ENCODE measurements around the gene RREB1. TPM values are rescaled to one million over a fixed set of nuclear protein-coding genes. Genes with fewer than 3 reads are reported as not detected.

The RREB1 gene
- polyA plus RNA-seq, 1 experiment = 1.2 TPM

- no peak for DNase-seq (ENCODE audit: low read depth)
- Histone ChIP-seq H3K27me3 (ENCODE audit: control insufficient read depth, insufficient read depth, low read length) (no peaks in the 10 kb centered on the region), H3K4me3 (ENCODE audit: low read depth, low read length) (no peak overlapping the region), H3K36me3 (ENCODE audit: control insufficient read depth, insufficient read depth, low read length) (peaks cover 20% of the 10 kb centered on the region)
- no peak for TF ChIP-seq CTCF (IDR thresholded peaks at IDR 0.05; ENCODE audit: insufficient read depth, low read depth, low read length)
- ChIA-PET POLR2A (no interaction called here), CTCF (no interaction called here)
Observed at GRCh38 chr6:7247179-7247456, 139.4 kb downstream of the RREB1 start.

GRCh38 chr6:7247828-7248227 lies 140.1 kb downstream of the RREB1 start:
- no peak overlapping the region for H3K4me3 ChIP-seq (ENCODE audit: low read depth, low read length)
- DNase-seq (ENCODE audit: low read depth) = no peak
- ChIA-PET POLR2A (no interaction called here), CTCF (no interaction called here)
- TF ChIP-seq CTCF (IDR thresholded peaks at IDR 0.05; ENCODE audit: insufficient read depth, low read depth, low read length) = no peak
- H3K27me3 ChIP-seq (ENCODE audit: control insufficient read depth, insufficient read depth, low read length) = no peaks in the 10 kb centered on the region
- H3K36me3 ChIP-seq (ENCODE audit: control insufficient read depth, insufficient read depth, low read length) = peaks cover 21% of the 10 kb centered on the region

- peaks cover 21% of the 10 kb centered on the region for H3K36me3 ChIP-seq (ENCODE audit: control insufficient read depth, insufficient read depth, low read length)
- H3K4me3 ChIP-seq (ENCODE audit: low read depth, low read length) = no peak overlapping the region
- TF ChIP-seq CTCF (IDR thresholded peaks at IDR 0.05; ENCODE audit: insufficient read depth, low read depth, low read length) = no peak
- no peaks in the 10 kb centered on the region for H3K27me3 ChIP-seq (ENCODE audit: control insufficient read depth, insufficient read depth, low read length)
- ChIA-PET CTCF (interaction anchor here (1.5 kb wide), 1 partner anchor 524 kb away, joined by 4 read pairs; no protein-coding TSS in a partner anchor), POLR2A (interaction anchor here (0.6 kb wide), 1 partner anchor 525 kb away, joined by 4 read pairs; no protein-coding TSS in a partner anchor)
- no peak for DNase-seq (ENCODE audit: low read depth)
Observed at GRCh38 chr6:7249391-7249790, 141.6 kb downstream of the RREB1 start.

- TF ChIP-seq CTCF (IDR thresholded peaks at IDR 0.05; ENCODE audit: insufficient read depth, low read depth, low read length) = no peak
- POLR2A ChIA-PET = interaction anchor here (0.6 kb wide), 1 partner anchor 526 kb away, joined by 4 read pairs; no protein-coding TSS in a partner anchor
- DNase-seq (ENCODE audit: low read depth) = no peak
- Histone ChIP-seq H3K36me3 (ENCODE audit: control insufficient read depth, insufficient read depth, low read length) (peaks cover 21% of the 10 kb centered on the region), H3K27me3 (ENCODE audit: control insufficient read depth, insufficient read depth, low read length) (no peaks in the 10 kb centered on the region), H3K4me3 (ENCODE audit: low read depth, low read length) (no peak overlapping the region)
- CTCF ChIA-PET = interaction anchor here (0.5 to 1.5 kb wide), 4 partner anchors 8 to 575 kb away, joined by 3 to 4 read pairs (median 3); no protein-coding TSS in a partner anchor
Observed at GRCh38 chr6:7249946-7250643, 142.3 kb downstream of the RREB1 start.

GRCh38 chr6:7250812-7251211 lies 143.1 kb downstream of the RREB1 start:
- H3K36me3 ChIP-seq (ENCODE audit: control insufficient read depth, insufficient read depth, low read length) = peaks cover 21% of the 10 kb centered on the region
- no peak overlapping the region for H3K4me3 ChIP-seq (ENCODE audit: low read depth, low read length)
- CTCF ChIA-PET = interaction anchor here (0.7 to 1.5 kb wide), 6 partner anchors 9 to 576 kb away, joined by 3 to 5 read pairs (median 4); no protein-coding TSS in a partner anchor
- no peak for TF ChIP-seq CTCF (IDR thresholded peaks at IDR 0.05; ENCODE audit: insufficient read depth, low read depth, low read length)
- no peak for DNase-seq (ENCODE audit: low read depth)
- no peaks in the 10 kb centered on the region for H3K27me3 ChIP-seq (ENCODE audit: control insufficient read depth, insufficient read depth, low read length)
- POLR2A ChIA-PET = interaction anchor here (0.5 kb wide), 1 partner anchor 286 kb away, joined by 5 read pairs; no protein-coding TSS in a partner anchor
